HAP-1 (cell line): Measurements from ENCODE around the gene MRPS18C.

Experiments used
- DNase-seq, 2 experiments: peaks; one replicate each; pipeline ENCODE4 v3.0.0-alpha.2; 2016 to 2020; ENCODE audit warnings: low spot score in 2 of 2
- H3K27me3 ChIP-seq: fragments of 250-450 bp; sonication (Bioruptor Pico); 2 replicates; pipeline ENCODE4 v1.5.1; 2020; ENCODE audit warnings: low read depth, mild to moderate bottlenecking, moderate library complexity
- H3K36me3 ChIP-seq: fragments of 250-450 bp; sonication (Bioruptor Pico); replicated peaks from 2 replicates; pipeline ENCODE4 v1.5.1; 2020; ENCODE audit warnings: mild to moderate bottlenecking
- H3K4me1 ChIP-seq: fragments of 250-450 bp; sonication (Bioruptor Pico); 2 replicates; pipeline ENCODE4 v1.5.1; 2020; ENCODE audit warnings: mild to moderate bottlenecking
- H3K4me3 ChIP-seq: fragments of 250-450 bp; sonication (Bioruptor Pico); 2 replicates; pipeline ENCODE4 v1.5.1; 2020; ENCODE audit warnings: mild to moderate bottlenecking, moderate library complexity
- H3K9me3 ChIP-seq: fragments of 250-450 bp; sonication (Bioruptor Pico); 2 replicates; pipeline ENCODE4 v1.5.1; 2020; ENCODE audit warnings: mild to moderate bottlenecking, moderate library complexity
- in situ Hi-C: fragments of 300-500 bp; cut with MboI; formaldehyde crosslinking; loops from 3 replicates; pipeline ENCODE4 v1.14.3; 2020; ENCODE audit warnings: low sequenced_read_pairs, inconsistent platforms, mixed read lengths

The MRPS18C gene

DNA sequence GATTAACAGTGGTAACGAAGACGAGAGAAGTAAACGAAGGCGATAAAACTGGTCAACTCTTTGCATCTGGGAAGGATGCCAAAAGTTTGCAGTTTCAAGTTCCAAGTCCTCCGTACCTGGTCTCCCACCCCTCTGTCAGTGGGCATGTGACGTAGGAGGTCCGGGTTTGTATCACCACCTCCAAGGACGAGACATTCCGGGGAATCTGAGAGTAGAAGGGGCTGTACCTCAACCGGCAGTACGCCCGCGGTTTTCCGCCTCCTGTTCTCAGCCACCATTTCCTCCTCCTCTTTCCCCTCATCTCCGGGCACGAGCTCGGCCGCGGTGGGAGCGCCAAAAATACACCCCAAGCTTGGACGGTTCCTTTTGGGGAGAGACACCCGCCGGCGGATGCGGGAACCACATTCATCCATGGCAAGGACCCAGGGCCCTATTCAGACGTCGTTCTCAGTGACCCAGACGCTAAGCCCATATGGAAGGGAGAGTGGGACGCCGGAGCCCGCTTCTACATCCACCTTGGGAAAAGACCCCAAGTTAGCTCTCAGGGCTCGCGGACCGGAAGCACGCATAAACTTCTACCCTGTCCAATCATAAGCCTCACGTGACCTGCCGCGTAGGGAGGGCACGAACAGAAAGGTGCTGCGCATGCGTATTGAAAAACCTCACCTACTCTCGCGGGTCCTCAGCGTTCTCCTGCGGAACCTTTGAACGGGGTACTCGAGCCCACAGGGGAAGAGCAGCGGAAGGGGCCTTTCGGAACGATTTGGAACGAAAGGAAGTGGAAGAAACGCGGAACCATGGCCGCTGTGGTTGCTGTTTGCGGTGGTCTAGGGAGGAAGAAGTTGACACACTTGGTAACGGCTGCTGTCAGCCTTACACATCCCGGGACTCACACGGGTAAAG, at the start of gene MRPS18C, which contains the start of gene HELQ:
Gene MRPS18C, plus strand, starts transcription at position 778 of the 903 bp plus-strand sequence. Its CDS starts 20 bp downstream, at position 798.
Gene HELQ, minus strand, starts transcription at position 543 of the 903 bp plus-strand sequence. Its CDS starts 130 bp downstream, at position 413.
- Histone ChIP-seq H3K4me3 (peak within 1 kb of the TSS; percentile 76), H3K27me3 (no peaks in the 10 kb centered on the region), H3K9me3 (no peaks in the 10 kb centered on the region), H3K36me3 (peaks cover 37% of the 10 kb centered on the region), H3K4me1 (peaks cover 6% of the 10 kb centered on the region)
- DNase-seq = peak; percentile 98 to 100
- in situ Hi-C loops = no loop called here

DNA sequence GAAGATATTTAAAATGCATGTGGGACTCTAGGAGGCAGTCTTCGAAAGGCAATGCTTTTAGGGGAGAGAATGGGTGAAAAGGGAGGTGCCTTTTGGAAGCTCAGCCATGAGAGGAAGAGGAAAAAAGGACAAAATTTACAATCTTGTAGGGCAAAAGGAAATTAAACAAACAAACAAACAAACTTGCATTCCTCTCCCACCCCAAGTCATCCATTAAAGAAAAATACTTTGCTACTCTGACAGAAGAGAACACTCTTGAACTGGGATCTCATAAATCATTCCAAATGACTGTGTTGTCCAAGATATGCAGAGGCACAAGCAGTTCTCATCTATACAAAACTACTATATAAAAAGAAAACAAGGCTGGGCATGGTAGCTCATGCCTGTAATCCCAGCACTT, 47.0 kb upstream of the MRPS18C start:
- in situ Hi-C loops = no loop called here
- Histone ChIP-seq H3K9me3 (no peaks in the 10 kb centered on the region), H3K4me3 (no peak overlapping the region), H3K27me3 (no peaks in the 10 kb centered on the region), H3K4me1 (no peaks in the 10 kb centered on the region), H3K36me3 (peaks cover 6% of the 10 kb centered on the region)
- DNase-seq = no peak

GRCh38 chr4:83413676-83414075, 42.2 kb upstream of the MRPS18C start:
- Histone ChIP-seq H3K36me3 (peaks cover 11% of the 10 kb centered on the region), H3K4me1 (no peaks in the 10 kb centered on the region), H3K9me3 (no peaks in the 10 kb centered on the region), H3K4me3 (no peak overlapping the region), H3K27me3 (no peaks in the 10 kb centered on the region)
- DNase-seq = no peak
- in situ Hi-C loops = no loop called here

GRCh38 chr4:83417566-83417965, 38.3 kb upstream of the MRPS18C start:
- no peak overlapping the region for H3K4me3 ChIP-seq
- in situ Hi-C loops = no loop called here
- H3K4me1 ChIP-seq = no peaks in the 10 kb centered on the region
- no peak for DNase-seq
- no peaks in the 10 kb centered on the region for H3K9me3 ChIP-seq
- peaks cover 22% of the 10 kb centered on the region for H3K36me3 ChIP-seq
- no peaks in the 10 kb centered on the region for H3K27me3 ChIP-seq

GRCh38 chr4:83418211-83418610, 37.6 kb upstream of the MRPS18C start:
- H3K9me3 ChIP-seq = no peaks in the 10 kb centered on the region
- no peak overlapping the region for H3K4me3 ChIP-seq
- H3K36me3 ChIP-seq = peaks cover 26% of the 10 kb centered on the region
- no peaks in the 10 kb centered on the region for H3K27me3 ChIP-seq
- in situ Hi-C loops = no loop called here
- H3K4me1 ChIP-seq = no peaks in the 10 kb centered on the region
- DNase-seq = no peak

DNA sequence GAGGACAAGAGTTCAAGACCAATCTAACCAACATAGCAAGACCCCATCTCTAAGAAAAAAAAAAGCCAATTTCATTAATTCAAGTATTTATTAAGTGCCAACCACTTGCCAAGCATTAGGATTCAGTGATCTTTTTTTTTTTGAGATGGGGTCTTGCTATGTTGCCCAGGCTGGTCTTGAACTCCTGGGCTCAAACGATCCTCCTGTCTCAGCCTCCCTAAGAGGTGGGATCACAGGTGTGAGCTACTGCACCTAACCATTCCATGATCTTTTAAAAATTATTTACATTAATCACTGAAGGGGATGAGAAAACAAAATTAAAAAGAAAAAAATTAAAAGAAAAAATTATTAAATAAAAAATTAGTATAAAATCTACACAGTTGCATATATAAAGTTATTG, 24.7 kb upstream of the MRPS18C start:
- no peaks in the 10 kb centered on the region; the same call in 1 of the 2 replicates for H3K4me1 ChIP-seq
- DNase-seq = no peak
- in situ Hi-C loops = no loop called here
- no peak overlapping the region for H3K4me3 ChIP-seq
- no peaks in the 10 kb centered on the region for H3K27me3 ChIP-seq
- peaks cover under 1% of the 10 kb centered on the region for H3K36me3 ChIP-seq
- no peaks in the 10 kb centered on the region for H3K9me3 ChIP-seq

DNA sequence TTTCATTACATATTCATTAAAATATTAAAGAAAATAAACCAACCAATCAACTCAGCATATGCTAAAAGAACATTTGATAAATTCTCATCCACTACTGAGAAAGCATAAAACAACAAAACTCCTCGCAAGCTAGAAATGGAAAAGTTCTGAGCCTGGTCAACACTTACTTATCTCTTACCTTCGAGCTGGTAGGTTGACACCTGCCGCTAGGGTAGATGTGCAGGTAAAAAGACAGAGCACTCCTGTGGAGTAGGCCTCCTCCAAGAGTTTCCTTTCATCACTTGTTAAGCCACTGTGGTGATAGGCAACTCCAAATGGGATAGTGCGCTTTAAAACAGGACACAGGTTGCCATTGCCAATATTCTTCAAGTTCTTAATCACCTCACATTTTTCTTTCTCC, 19.2 kb upstream of the MRPS18C start:
- in situ Hi-C loops = no loop called here

GRCh38 chr4:83438719-83439118, 17.1 kb upstream of the MRPS18C start:
- Histone ChIP-seq H3K4me1 (no peaks in the 10 kb centered on the region), H3K27me3 (no peaks in the 10 kb centered on the region), H3K9me3 (no peaks in the 10 kb centered on the region), H3K36me3 (peaks cover 27% of the 10 kb centered on the region), H3K4me3 (no peak overlapping the region)
- in situ Hi-C loops = no loop called here
- no peak for DNase-seq

More for the DNA sequence above, 19.2 kb upstream of the MRPS18C start:
- no peak for DNase-seq
- Histone ChIP-seq H3K4me3 (no peak overlapping the region), H3K4me1 (no peaks in the 10 kb centered on the region), H3K9me3 (no peaks in the 10 kb centered on the region), H3K36me3 (peaks cover 17% of the 10 kb centered on the region), H3K27me3 (no peaks in the 10 kb centered on the region)

DNA sequence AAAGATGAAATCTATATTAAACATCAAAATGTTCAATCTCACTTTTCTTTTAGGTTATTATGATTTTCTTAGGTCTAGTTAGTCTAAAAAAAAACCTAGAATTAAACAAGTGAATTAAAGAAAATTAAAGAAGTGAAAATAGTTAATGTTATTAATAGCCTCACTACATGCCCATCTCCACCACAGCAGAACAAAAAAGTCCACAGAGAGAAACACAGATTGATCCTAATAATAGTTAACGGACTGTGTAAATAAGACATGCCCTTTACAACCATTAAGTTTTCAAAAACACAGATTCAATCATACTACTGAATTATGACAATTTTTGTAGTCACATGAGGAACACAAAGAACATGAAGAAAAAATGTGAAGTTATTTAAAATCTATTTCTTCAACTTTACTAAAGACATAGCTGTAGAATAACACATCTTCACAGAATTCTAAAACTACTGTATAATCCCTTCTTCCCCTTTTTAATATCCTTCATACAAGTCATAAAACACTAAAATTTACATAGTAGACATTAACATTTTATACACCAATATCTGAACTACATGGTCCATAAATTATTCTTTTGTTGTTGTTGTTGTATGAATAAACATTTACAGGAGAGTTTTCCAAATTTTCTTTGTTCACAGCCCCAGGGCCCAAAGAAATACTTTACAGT, 15.6 kb upstream of the MRPS18C start:
- no peaks in the 10 kb centered on the region for H3K9me3 ChIP-seq
- no peaks in the 10 kb centered on the region for H3K27me3 ChIP-seq
- H3K36me3 ChIP-seq = peaks cover 36% of the 10 kb centered on the region
- H3K4me3 ChIP-seq = no peak overlapping the region
- in situ Hi-C loops = no loop called here
- no peak for DNase-seq
- H3K4me1 ChIP-seq = no peaks in the 10 kb centered on the region

DNA sequence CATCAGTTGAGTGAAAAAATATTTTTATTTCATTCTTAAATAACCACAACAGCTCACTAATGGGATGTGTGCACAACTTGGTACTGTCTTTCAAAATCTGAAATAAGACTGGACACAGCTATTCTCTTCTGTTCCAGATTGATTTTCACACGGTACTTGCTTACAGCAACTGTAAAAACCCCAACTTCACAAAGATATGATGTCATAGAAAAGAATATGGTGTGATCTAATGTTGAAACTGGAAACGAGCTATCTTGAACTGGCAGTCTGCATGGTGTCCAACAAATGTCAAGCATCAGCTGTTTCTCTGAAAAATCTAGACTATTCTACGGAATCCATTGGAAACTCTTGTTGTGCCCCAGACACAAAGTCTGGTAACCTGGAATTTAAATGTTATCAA, 15.0 kb upstream of the MRPS18C start:
- DNase-seq = no peak
- Histone ChIP-seq H3K4me3 (no peak overlapping the region), H3K27me3 (no peaks in the 10 kb centered on the region), H3K36me3 (peaks cover 36% of the 10 kb centered on the region), H3K9me3 (no peaks in the 10 kb centered on the region), H3K4me1 (no peaks in the 10 kb centered on the region)
- in situ Hi-C loops = no loop called here

- DNase-seq = no peak
- no peaks in the 10 kb centered on the region for H3K27me3 ChIP-seq
- H3K4me1 ChIP-seq = no peaks in the 10 kb centered on the region
- no peaks in the 10 kb centered on the region for H3K9me3 ChIP-seq
- H3K36me3 ChIP-seq = peaks cover 21% of the 10 kb centered on the region
- in situ Hi-C loops = no loop called here
- H3K4me3 ChIP-seq = no peak overlapping the region
These were observed 6.8 kb upstream of the MRPS18C start for GRCh38 chr4:83449009-83449408.

GRCh38 chr4:83454686-83455085, 1.2 kb upstream of the MRPS18C start:
- Histone ChIP-seq H3K27me3 (no peaks in the 10 kb centered on the region), H3K36me3 (peaks cover 32% of the 10 kb centered on the region), H3K4me1 (peaks cover 6% of the 10 kb centered on the region), H3K9me3 (no peaks in the 10 kb centered on the region), H3K4me3 (peak overlapping the region; percentile 76)
- no peak for DNase-seq
- in situ Hi-C loops = no loop called here

GRCh38 chr4:83456184-83456501, 285 bp downstream of the MRPS18C start:
- peak overlapping the region; percentile 76 for H3K4me3 ChIP-seq
- peaks cover 6% of the 10 kb centered on the region for H3K4me1 ChIP-seq
- H3K9me3 ChIP-seq = no peaks in the 10 kb centered on the region
- in situ Hi-C loops = no loop called here
- no peak for DNase-seq
- no peaks in the 10 kb centered on the region for H3K27me3 ChIP-seq
- peaks cover 43% of the 10 kb centered on the region for H3K36me3 ChIP-seq

- Histone ChIP-seq H3K27me3 (no peaks in the 10 kb centered on the region), H3K4me3 (no peak overlapping the region), H3K36me3 (peaks cover 8% of the 10 kb centered on the region), H3K9me3 (no peaks in the 10 kb centered on the region), H3K4me1 (no peaks in the 10 kb centered on the region)
- DNase-seq = no peak
- in situ Hi-C loops = no loop called here
These were observed 17.6 kb downstream of the MRPS18C start for GRCh38 chr4:83473423-83473822.
